HG03565 (cell line): Measurements from ENCODE around the gene SH3BP4.
"Not testable (repeated sequence)": the region's sequence is repeated elsewhere in the genome, so short reads cannot be mapped to it uniquely, and the experiment has no call there.

Experiments
- ATAC-seq: cut with Tn5 transposase; IDR thresholded peaks from one replicate; pipeline ENCODE4 v1.9.1; 2021; ENCODE audit warnings: mild to moderate bottlenecking, moderate library complexity; ENCODE audit not compliant: unreplicated experiment

The SH3BP4 gene

GRCh38 chr2:235051436-235052260 lies 99.8 kb downstream of the SH3BP4 start:
- ATAC-seq, result no peak

GRCh38 chr2:235052514-235053354 lies 100.9 kb downstream of the SH3BP4 start:
- ATAC-seq, result no peak

GRCh38 chr2:235053651-235054050 lies 101.8 kb downstream of the SH3BP4 start:
- ATAC-seq, result no peak

GRCh38 chr2:235054475-235054874 lies 102.7 kb downstream of the SH3BP4 start:
- ATAC-seq, result no peak

- no peak for ATAC-seq
These were observed 103.1 kb downstream of the SH3BP4 start for GRCh38 chr2:235054919-235055318.

- ATAC-seq, result no peak
These were observed 104.2 kb downstream of the SH3BP4 start for GRCh38 chr2:235055891-235056516.

GRCh38 chr2:235056768-235057167 lies 105.0 kb downstream of the SH3BP4 start:
- ATAC-seq, result no peak

- not testable (repeated sequence) for ATAC-seq
These were observed 105.8 kb downstream of the SH3BP4 start for GRCh38 chr2:235057616-235058015.

GRCh38 chr2:235059161-235059560 lies 107.3 kb downstream of the SH3BP4 start:
- ATAC-seq, result no peak

- no peak for ATAC-seq
These were observed 109.8 kb downstream of the SH3BP4 start for GRCh38 chr2:235061656-235062055.

GRCh38 chr2:235063471-235063961 lies 111.7 kb downstream of the SH3BP4 start:
- no peak for ATAC-seq

GRCh38 chr2:235064976-235065375 lies 113.2 kb downstream of the SH3BP4 start:
- ATAC-seq, result no peak

GRCh38 chr2:235066490-235066889 lies 114.7 kb downstream of the SH3BP4 start:
- ATAC-seq, result no peak

GRCh38 chr2:235066895-235067294 lies 115.1 kb downstream of the SH3BP4 start:
- ATAC-seq, result no peak

- ATAC-seq, result no peak
These were observed 116.9 kb downstream of the SH3BP4 start for GRCh38 chr2:235068701-235069100.

GRCh38 chr2:235070063-235070706 lies 118.4 kb downstream of the SH3BP4 start:
- no peak for ATAC-seq

GRCh38 chr2:235073868-235074413 lies 122.1 kb downstream of the SH3BP4 start:
- ATAC-seq, result no peak

GRCh38 chr2:235077046-235077445 lies 125.2 kb downstream of the SH3BP4 start:
- no peak for ATAC-seq

- no peak for ATAC-seq
These were observed 126.4 kb downstream of the SH3BP4 start for GRCh38 chr2:235078182-235078581.

- no peak for ATAC-seq
These were observed 127.2 kb downstream of the SH3BP4 start for GRCh38 chr2:235078914-235079472.
